Effector memory CD4-positive, alpha-beta T cell (primary cell): Measurements from ENCODE around the gene ZNF280D.

Source experiments
- DNase-seq, 3 donors: peaks; one replicate each; pipeline ENCODE4 v3.0.0-alpha.2; 2020
- H3K27ac ChIP-seq: 2 replicates; pipeline ENCODE4 v1.7.0; 2013; ENCODE audit warnings: mild to moderate bottlenecking, low read length, moderate library complexity; ENCODE audit not compliant: insufficient read depth, poor library complexity, severe bottlenecking
- H3K27me3 ChIP-seq: replicated peaks from 2 replicates; pipeline ENCODE4 v1.7.0; 2013; ENCODE audit warnings: mild to moderate bottlenecking, low read length; ENCODE audit not compliant: insufficient read depth, control insufficient read depth, poor library complexity, severe bottlenecking
- H3K36me3 ChIP-seq: 2 replicates; pipeline ENCODE4 v1.7.0; 2013; ENCODE audit warnings: mild to moderate bottlenecking, low read length, moderate library complexity; ENCODE audit not compliant: control insufficient read depth, insufficient read depth
- H3K4me1 ChIP-seq: 2 replicates; pipeline ENCODE4 v1.7.0; 2013; ENCODE audit warnings: low read length, mild to moderate bottlenecking; ENCODE audit not compliant: control insufficient read depth, insufficient read depth, poor library complexity, severe bottlenecking
- H3K4me3 ChIP-seq: 2 replicates; pipeline ENCODE4 v1.7.0; 2013; ENCODE audit warnings: low read length, low read depth, mild to moderate bottlenecking; ENCODE audit not compliant: insufficient read depth, poor library complexity, severe bottlenecking
- H3K9me3 ChIP-seq: 2 replicates; pipeline ENCODE4 v1.7.0; 2013; ENCODE audit warnings: mild to moderate bottlenecking, low read length, moderate library complexity; ENCODE audit not compliant: control insufficient read depth

The ZNF280D gene

GRCh38 chr15:56683908-56684307, 49.4 kb downstream of the ZNF280D start:
- DNase-seq: no peak
- H3K36me3 ChIP-seq: peaks cover 3% of the 10 kb centered on the region
- H3K9me3 ChIP-seq: no peaks in the 10 kb centered on the region
- no peak overlapping the region for H3K4me3 ChIP-seq
- H3K27me3 ChIP-seq: no peaks in the 10 kb centered on the region
- no peak overlapping the region for H3K27ac ChIP-seq
- H3K4me1 ChIP-seq: no peaks in the 10 kb centered on the region

- H3K4me3 ChIP-seq: no peak overlapping the region
- no peaks in the 10 kb centered on the region for H3K4me1 ChIP-seq
- peaks cover 8% of the 10 kb centered on the region for H3K36me3 ChIP-seq
- no peaks in the 10 kb centered on the region for H3K27me3 ChIP-seq
- H3K9me3 ChIP-seq: no peaks in the 10 kb centered on the region
- no peak for DNase-seq
- no peak overlapping the region for H3K27ac ChIP-seq
These were observed 52.2 kb downstream of the ZNF280D start for GRCh38 chr15:56681113-56681512.

GRCh38 chr15:56679225-56679624, 54.1 kb downstream of the ZNF280D start:
- no peaks in the 10 kb centered on the region for H3K4me1 ChIP-seq
- H3K27me3 ChIP-seq: no peaks in the 10 kb centered on the region
- DNase-seq: no peak
- no peak overlapping the region for H3K4me3 ChIP-seq
- H3K36me3 ChIP-seq: peaks cover 8% of the 10 kb centered on the region
- H3K27ac ChIP-seq: no peak overlapping the region
- no peaks in the 10 kb centered on the region for H3K9me3 ChIP-seq

GRCh38 chr15:56678571-56678970, 54.7 kb downstream of the ZNF280D start:
- Histone ChIP-seq H3K4me3 (no peak overlapping the region), H3K36me3 (peaks cover 8% of the 10 kb centered on the region), H3K27ac (no peak overlapping the region), H3K9me3 (no peaks in the 10 kb centered on the region), H3K4me1 (no peaks in the 10 kb centered on the region), H3K27me3 (no peaks in the 10 kb centered on the region)
- DNase-seq: no peak

- Histone ChIP-seq H3K27me3 (no peaks in the 10 kb centered on the region), H3K27ac (no peak overlapping the region), H3K9me3 (no peaks in the 10 kb centered on the region), H3K4me3 (no peak overlapping the region), H3K36me3 (peaks cover 5% of the 10 kb centered on the region), H3K4me1 (no peaks in the 10 kb centered on the region)
- DNase-seq: no peak
These were observed 56.0 kb downstream of the ZNF280D start for GRCh38 chr15:56677271-56677670.

- no peak for DNase-seq
- Histone ChIP-seq H3K9me3 (no peaks in the 10 kb centered on the region), H3K27me3 (no peaks in the 10 kb centered on the region), H3K36me3 (peaks cover 5% of the 10 kb centered on the region), H3K4me1 (no peaks in the 10 kb centered on the region), H3K27ac (no peak overlapping the region), H3K4me3 (no peak overlapping the region)
These were observed 57.4 kb downstream of the ZNF280D start for GRCh38 chr15:56675930-56676329.

GRCh38 chr15:56674857-56675256, 58.5 kb downstream of the ZNF280D start:
- Histone ChIP-seq H3K27me3 (no peaks in the 10 kb centered on the region), H3K4me3 (no peak overlapping the region), H3K4me1 (no peaks in the 10 kb centered on the region), H3K9me3 (no peaks in the 10 kb centered on the region), H3K36me3 (peaks cover 5% of the 10 kb centered on the region), H3K27ac (no peak overlapping the region)
- no peak for DNase-seq

GRCh38 chr15:56672721-56673120, 60.6 kb downstream of the ZNF280D start:
- H3K27ac ChIP-seq: no peak overlapping the region
- no peak overlapping the region for H3K4me3 ChIP-seq
- no peaks in the 10 kb centered on the region for H3K9me3 ChIP-seq
- no peaks in the 10 kb centered on the region for H3K27me3 ChIP-seq
- no peak for DNase-seq
- peaks cover 5% of the 10 kb centered on the region for H3K36me3 ChIP-seq
- H3K4me1 ChIP-seq: no peaks in the 10 kb centered on the region

GRCh38 chr15:56667517-56667916, 65.8 kb downstream of the ZNF280D start:
- H3K4me3 ChIP-seq: no peak overlapping the region
- no peaks in the 10 kb centered on the region for H3K27me3 ChIP-seq
- H3K4me1 ChIP-seq: no peaks in the 10 kb centered on the region
- H3K36me3 ChIP-seq: peaks cover 10% of the 10 kb centered on the region
- H3K27ac ChIP-seq: no peak overlapping the region
- H3K9me3 ChIP-seq: no peaks in the 10 kb centered on the region
- no peak for DNase-seq

GRCh38 chr15:56660943-56661342, 72.4 kb downstream of the ZNF280D start:
- Histone ChIP-seq H3K36me3 (peaks cover 13% of the 10 kb centered on the region), H3K27ac (no peak overlapping the region), H3K27me3 (no peaks in the 10 kb centered on the region), H3K4me1 (no peaks in the 10 kb centered on the region), H3K9me3 (no peaks in the 10 kb centered on the region), H3K4me3 (no peak overlapping the region)
- DNase-seq: no peak

GRCh38 chr15:56659197-56659596, 74.1 kb downstream of the ZNF280D start:
- Histone ChIP-seq H3K27ac (no peak overlapping the region), H3K36me3 (peaks cover 4% of the 10 kb centered on the region), H3K4me3 (no peak overlapping the region), H3K27me3 (no peaks in the 10 kb centered on the region), H3K4me1 (no peaks in the 10 kb centered on the region), H3K9me3 (no peaks in the 10 kb centered on the region)
- no peak for DNase-seq
